GM12878 (cell line): ENCODE data around the gene PRG3. TPM values are rescaled to one million over a fixed set of nuclear protein-coding genes. Genes with fewer than 3 reads are reported as not detected.

Experiments used
- ATAC-seq: fragments of 200-7000 bp; cut with Tn5 transposase; 3 replicates; pipeline ENCODE4 v1.9.1; 2020; ENCODE audit warnings: mild to moderate bottlenecking, moderate library complexity
- BruUV-seq: library from RNA; stranded (reverse); fragments of 400-500 nt; replicated peaks from 2 replicates; lab custom pipeline; 2021; lab: Mats Ljungman, UMichigan
- CTCF ChIA-PET: fragments of 300-600 bp; sonication (Branson Sonifier 250); formaldehyde crosslinking; extraction: SDS; loops from one replicate; lab custom pipeline; 2021; ENCODE audit warnings: inconsistent platforms; lab: Yijun Ruan, JAX
- POLR2A ChIA-PET: fragments of 350-600 bp; formaldehyde crosslinking; extraction: SDS; loops from one replicate; lab custom pipeline; 2021; ENCODE audit warnings: inconsistent platforms; lab: Charles Lee
- RAD21 ChIA-PET: fragments of 300-600 bp; sonication (Branson Sonifier 250); formaldehyde crosslinking; loops from one replicate; lab custom pipeline; 2023; ENCODE audit warnings: antibody characterized with exemption; ENCODE audit not compliant: unreplicated experiment; lab: Charles Lee
- SMC1A ChIA-PET: fragments of 300-600 bp; sonication (Branson Sonifier 250); formaldehyde crosslinking; loops from one replicate; lab custom pipeline; 2023; ENCODE audit not compliant: unreplicated experiment, uncharacterized antibody; lab: Charles Lee
- DNase-seq: peaks from one replicate; pipeline ENCODE4 v3.0.0-alpha.2; 2011; ENCODE audit warnings: low read depth, low spot score
- FAIRE-seq: peaks from 3 replicates; lab custom pipeline; 2011; peaks lifted over from hg19 to GRCh38; lab: Jason Lieb, UNC
- H2AFZ ChIP-seq: 2 replicates; pipeline ENCODE4 v1.6.0; 2011; ENCODE audit warnings: low read depth, low read length, control low read depth; ENCODE audit not compliant: control insufficient read depth
- H3K27ac ChIP-seq: 2 replicates; pipeline ENCODE4 v1.5.1; 2011; ENCODE audit warnings: control low read depth; ENCODE audit not compliant: control insufficient read depth, insufficient read depth
- H3K27me3 ChIP-seq, 2 experiments: replicated peaks in 1 of 2; 2 replicates each; pipeline versions ENCODE4 v1.6.0 to v1.6.1; 2011; ENCODE audit warnings: low read length in 1 of 2; ENCODE audit not compliant: control insufficient read depth in 2 of 2, insufficient read depth in 2 of 2
- H3K36me3 ChIP-seq, 2 experiments: 2 replicates each; pipeline ENCODE4 v1.5.1; 2011; ENCODE audit warnings: low read length in 1 of 2; ENCODE audit not compliant: control insufficient read depth in 2 of 2, insufficient read depth in 2 of 2
- H3K4me1 ChIP-seq: 2 replicates; pipeline ENCODE4 v1.6.1; 2011; ENCODE audit warnings: mild to moderate bottlenecking, low read length, moderate library complexity, mixed read lengths; ENCODE audit not compliant: control insufficient read depth, insufficient read depth
- H3K4me2 ChIP-seq: 2 replicates; pipeline ENCODE4 v1.6.0; 2011; ENCODE audit warnings: control low read depth; ENCODE audit not compliant: control insufficient read depth, insufficient read depth
- H3K4me3 ChIP-seq: fragments of 200-600 bp; sonication (generic); 2 replicates; pipeline ENCODE4 v1.5.1; 2016
- H3K79me2 ChIP-seq: 2 replicates; pipeline ENCODE4 v1.6.0; 2011; ENCODE audit warnings: low read length; ENCODE audit not compliant: control insufficient read depth, insufficient read depth
- H3K9ac ChIP-seq: 2 replicates; pipeline ENCODE4 v1.8.0; 2011; ENCODE audit warnings: low read length, control low read depth, mixed read lengths; ENCODE audit not compliant: control insufficient read depth, insufficient read depth
- H3K9me3 ChIP-seq: replicated peaks from 3 replicates; pipeline ENCODE4 v1.5.1; 2011; ENCODE audit warnings: mild to moderate bottlenecking, low read length; ENCODE audit not compliant: control insufficient read depth, insufficient read depth
- H4K20me1 ChIP-seq: 2 replicates; pipeline ENCODE4 v1.6.0; 2011; ENCODE audit not compliant: control insufficient read depth, insufficient read depth
- CBX3 ChIP-seq: fragments of 200-600 bp; sonication (generic); IDR thresholded peaks from 2 replicates; pipeline ENCODE4 v1.6.1; 2016; ENCODE audit warnings: low read depth, borderline replicate concordance
- EED ChIP-seq: sonication (generic); IDR thresholded peaks from 2 replicates; pipeline ENCODE4 v1.6.1; 2016; ENCODE audit warnings: antibody characterized with exemption, low read depth
- GATAD2B ChIP-seq: fragments of 450-650 bp; conservative IDR thresholded peaks from 2 replicates; pipeline ENCODE4 v1.6.1; 2017; ENCODE audit warnings: low read depth, mild to moderate bottlenecking, moderate library complexity
- NFYB ChIP-seq: IDR thresholded peaks from 2 replicates; pipeline ENCODE4 v1.6.1; 2011; ENCODE audit warnings: low read depth, mild to moderate bottlenecking, low read length, improper control_type of control experiment, moderate library complexity; ENCODE audit not compliant: insufficient read depth
- RBBP5 ChIP-seq: fragments of 200-600 bp; sonication (generic); conservative IDR thresholded peaks from 2 replicates; pipeline ENCODE4 v1.6.1; 2016
- SMAD1 ChIP-seq: fragments of 450-650 bp; IDR thresholded peaks from 2 replicates; pipeline ENCODE4 v1.6.1; 2018; ENCODE audit warnings: mild to moderate bottlenecking, low read depth; ENCODE audit not compliant: partially characterized antibody
- WGBS: methylation state at CpG from one replicate; pipeline ENCODE4 v1.1.6; 2016; ENCODE audit warnings: low lambda C conversion rate; ENCODE audit not compliant: insufficient replicate concordance, insufficient coverage; ENCODE audit errors: missing lambda C conversion rate; 5-methylcytosine and 5-hydroxymethylcytosine counted together
- in situ Hi-C: fragments of 300-500 bp; cut with MboI; formaldehyde crosslinking; loops from 9 replicates; pipeline ENCODE4 v1.14.3; 2018; ENCODE audit warnings: mixed read lengths
- intact Hi-C: fragments of 100-400 bp; cut with micrococcal nuclease; formaldehyde crosslinking; loops from one replicate; pipeline ENCODE4 v1.14.2; 2022; ENCODE audit not compliant: unreplicated experiment
- polyA plus RNA-seq, 11 experiments: library from polyadenylated mRNA; depleted of rRNA in 4 of 11; unstranded in 6 of 11; stranded (reverse) in 5 of 11; fragments of >200 nt; fragmentation: Nextera tagmentation in 4 of 11; fragmentation: Illumina TruSeq in 1 of 11; extraction: Ambion mirVana in 4 of 11; extraction: Trizol in 1 of 11; gene quantifications; 1 replicate in 1 of 11; 2 replicates in 10 of 11; pipeline versions ENCODE4 v1.2.1 to v1.2.3, GENCODE V29; 2011 to 2016; ENCODE audit warnings: inconsistent platforms in 2 of 11, missing spikeins in 2 of 11, low read depth in 1 of 11
- total RNA-seq, 4 experiments: library from RNA; depleted of rRNA in 3 of 4; stranded (reverse); fragments of >200 nt in 3 of 4; fragmentation: Illumina TruSeq in 1 of 4; extraction: Trizol in 1 of 4; gene quantifications; 2 replicates each; pipeline versions ENCODE4 v1.2.1 to v1.2.3, GENCODE V29; 2013 to 2021
- TF ChIP-seq, protein P1 (sequence below): fragments of 450-650 bp; formaldehyde crosslinking; IDR thresholded peaks from 2 replicates; pipeline ENCODE4 v1.4.0; 2020; ENCODE audit warnings: mild to moderate bottlenecking, moderate library complexity

The PRG3 gene
- total and polyA plus RNA-seq, 10 of the 15 experiments (the other 5 are each of a cell fraction or from before 2014, with no cell fraction given): not detected

DNA sequence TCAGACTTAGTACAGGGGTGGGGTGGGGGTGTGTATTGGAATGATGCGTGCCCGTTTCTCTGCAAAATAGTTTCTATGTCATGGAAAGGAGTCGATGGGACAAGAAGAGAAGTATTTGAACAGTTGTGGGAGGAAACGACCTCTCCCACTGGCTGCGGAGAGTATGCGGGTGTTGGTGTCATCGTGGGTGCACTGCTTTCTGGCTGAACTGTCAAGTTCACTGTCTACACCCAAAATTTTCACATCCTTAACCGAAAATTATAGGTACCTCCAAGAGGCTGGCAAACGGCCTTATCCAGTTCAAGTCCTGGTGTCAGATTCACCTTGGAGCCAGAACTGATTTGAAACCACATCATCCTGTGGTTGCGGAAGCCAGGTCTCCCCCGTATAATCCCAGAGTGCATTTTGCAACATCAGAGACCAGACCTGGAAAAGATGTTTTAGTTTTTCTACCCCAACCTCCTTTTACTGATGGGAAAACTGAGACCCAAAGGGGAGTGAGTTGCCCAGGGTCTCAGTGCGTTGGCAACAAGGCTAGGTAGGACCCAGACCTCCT is 44.8 kb downstream of the PRG3 start:
- Histone ChIP-seq H4K20me1 (no peaks in the 10 kb centered on the region), H3K9me3 (no peaks in the 10 kb centered on the region), H3K27ac (peak overlapping the region; percentile 81), H3K4me2 (peak overlapping the region; percentile 90), H3K4me1 (peaks cover 10% of the 10 kb centered on the region), H3K36me3 (peaks cover 12 to 18% of the 10 kb centered on the region in 2 experiments), H3K4me3 (peak overlapping the region; percentile 55), H2AFZ (peak overlapping the region; percentile 97), H3K79me2 (peaks cover 29% of the 10 kb centered on the region), H3K9ac (peak overlapping the region; percentile 90), H3K27me3 (no peaks in the 10 kb centered on the region; a peak in 1 of 4 replicates)
- in situ Hi-C loops: loop anchor here (25.0 kb wide), 2 partner anchors 1176 to 1251 kb away; partner anchors contain the start of genes LPXN, OR5B21 and ZFP91
- SMC1A ChIA-PET: interaction anchor here (1.0 to 4.2 kb wide), 2 partner anchors 10 kb away, joined by 3 to 20 read pairs; partner anchors contain the start of gene TNKS1BP1
- TF ChIP-seq SMAD1 (peak; percentile 51), GATAD2B (no peak)
- CTCF ChIA-PET: interaction anchor here (1.0 to 3.2 kb wide), 4 partner anchors 11 to 122 kb away, joined by 3 to 15 read pairs (median 9); partner anchors contain the start of gene TNKS1BP1
- TSS peak; percentile 96 for BruUV-seq
- DNase-seq: no peak
- FAIRE-seq: peak; percentile 52
- intact Hi-C loops: no loop called here
- RAD21 ChIA-PET: interaction anchor here (2.9 kb wide), 1 partner anchor 11 kb away, joined by 14 read pairs; the partner anchor contains the start of gene TNKS1BP1
- POLR2A ChIA-PET: interaction anchor here (4.5 kb wide), 1 partner anchor 11 kb away, joined by 35 read pairs; the partner anchor contains the start of gene TNKS1BP1
- peak; percentile 1; the same call in 2 of the 3 replicates for ATAC-seq
- WGBS: 24% methylated on average over 12 of the region's 12 CpGs

DNA sequence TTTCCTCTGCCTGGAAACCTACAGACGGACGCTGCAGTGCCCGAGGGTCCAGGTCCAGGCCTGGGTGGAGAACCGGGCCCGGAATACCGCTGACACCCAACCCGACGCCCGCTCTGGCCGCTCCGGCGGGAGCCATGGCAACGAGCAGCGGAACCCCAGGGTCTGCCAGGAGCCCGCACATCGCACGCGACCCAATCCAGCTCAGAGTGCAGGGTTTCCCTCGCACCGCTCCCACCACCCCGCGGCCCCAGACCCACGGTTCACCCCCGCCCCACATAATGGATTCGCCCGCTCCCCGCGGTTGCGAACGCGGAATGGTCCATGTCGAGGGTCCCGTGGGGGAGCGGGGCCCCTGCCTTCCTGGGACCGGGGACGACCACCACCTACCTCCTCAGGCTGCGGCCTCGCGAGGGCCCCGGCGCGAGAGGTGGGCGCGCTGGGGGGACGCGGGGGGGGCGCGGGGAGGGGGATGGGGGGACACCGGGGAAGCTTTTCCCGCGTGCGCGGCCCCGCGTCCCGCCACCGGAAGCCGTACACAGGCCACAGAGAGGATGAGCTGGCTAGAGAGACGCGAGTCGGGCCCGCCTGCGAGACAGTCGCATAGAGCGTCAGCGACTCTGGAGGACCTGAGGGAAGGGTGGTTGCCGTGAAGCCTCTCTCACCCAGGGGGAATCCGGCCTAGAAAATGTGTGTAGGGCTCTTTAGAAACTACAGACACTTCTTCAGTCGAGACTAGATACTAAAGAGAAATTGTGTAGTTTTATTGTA is 45.4 kb downstream of the PRG3 start, which contains the start of gene SSRP1:
Gene SSRP1 (minus strand): TSS at position 550 of the 768 bp plus-strand sequence. CDS start 771 bp downstream, outside the sequence.
- H3K9me3 ChIP-seq: no peaks in the 10 kb centered on the region
- intact Hi-C loops: no loop called here
- peak within 1 kb of the TSS; percentile 81 for H3K27ac ChIP-seq
- H2AFZ ChIP-seq: peak within 1 kb of the TSS; percentile 97
- H3K79me2 ChIP-seq: peaks cover 29% of the 10 kb centered on the region
- peak within 1 kb of the TSS; percentile 97 for H3K4me2 ChIP-seq
- ChIA-PET SMC1A (interaction anchor here (4.2 kb wide), 1 partner anchor 10 kb away, joined by 20 read pairs; the partner anchor contains the start of gene TNKS1BP1), CTCF (interaction anchor here (0.6 to 3.2 kb wide), 6 partner anchors 10 to 1478 kb away, joined by 3 to 13 read pairs (median 4); partner anchors contain the start of gene TNKS1BP1), RAD21 (interaction anchor here (1.1 to 2.9 kb wide), 4 partner anchors 10 to 15 kb away, joined by 3 to 14 read pairs (median 6); partner anchors contain the start of gene TNKS1BP1), POLR2A (interaction anchor here (1.3 to 4.5 kb wide), 2 partner anchors 10 to 13 kb away, joined by 4 to 35 read pairs; partner anchors contain the start of gene TNKS1BP1)
- peak within 1 kb of the TSS; percentile 87 for H3K4me3 ChIP-seq
- H3K27me3 ChIP-seq: no peaks in the 10 kb centered on the region; a peak in 1 of 4 replicates
- in situ Hi-C loops: loop anchor here (25.0 kb wide), 2 partner anchors 1177 to 1252 kb away; partner anchors contain the start of genes LPXN, OR5B21 and ZFP91
- peak within 1 kb of the TSS; percentile 90 for H3K9ac ChIP-seq
- DNase-seq (peak; percentile 47), FAIRE-seq (peak; percentile 99), ATAC-seq (peak; percentile 98)
- peaks cover 10% of the 10 kb centered on the region for H3K4me1 ChIP-seq
- peaks cover 12 to 18% of the 10 kb centered on the region in 2 experiments for H3K36me3 ChIP-seq
- H4K20me1 ChIP-seq: no peaks in the 10 kb centered on the region
- WGBS: 1% methylated on average over 50 of the region's 69 CpGs
- BruUV-seq: no TSS peak
- TF ChIP-seq, protein P1, sequence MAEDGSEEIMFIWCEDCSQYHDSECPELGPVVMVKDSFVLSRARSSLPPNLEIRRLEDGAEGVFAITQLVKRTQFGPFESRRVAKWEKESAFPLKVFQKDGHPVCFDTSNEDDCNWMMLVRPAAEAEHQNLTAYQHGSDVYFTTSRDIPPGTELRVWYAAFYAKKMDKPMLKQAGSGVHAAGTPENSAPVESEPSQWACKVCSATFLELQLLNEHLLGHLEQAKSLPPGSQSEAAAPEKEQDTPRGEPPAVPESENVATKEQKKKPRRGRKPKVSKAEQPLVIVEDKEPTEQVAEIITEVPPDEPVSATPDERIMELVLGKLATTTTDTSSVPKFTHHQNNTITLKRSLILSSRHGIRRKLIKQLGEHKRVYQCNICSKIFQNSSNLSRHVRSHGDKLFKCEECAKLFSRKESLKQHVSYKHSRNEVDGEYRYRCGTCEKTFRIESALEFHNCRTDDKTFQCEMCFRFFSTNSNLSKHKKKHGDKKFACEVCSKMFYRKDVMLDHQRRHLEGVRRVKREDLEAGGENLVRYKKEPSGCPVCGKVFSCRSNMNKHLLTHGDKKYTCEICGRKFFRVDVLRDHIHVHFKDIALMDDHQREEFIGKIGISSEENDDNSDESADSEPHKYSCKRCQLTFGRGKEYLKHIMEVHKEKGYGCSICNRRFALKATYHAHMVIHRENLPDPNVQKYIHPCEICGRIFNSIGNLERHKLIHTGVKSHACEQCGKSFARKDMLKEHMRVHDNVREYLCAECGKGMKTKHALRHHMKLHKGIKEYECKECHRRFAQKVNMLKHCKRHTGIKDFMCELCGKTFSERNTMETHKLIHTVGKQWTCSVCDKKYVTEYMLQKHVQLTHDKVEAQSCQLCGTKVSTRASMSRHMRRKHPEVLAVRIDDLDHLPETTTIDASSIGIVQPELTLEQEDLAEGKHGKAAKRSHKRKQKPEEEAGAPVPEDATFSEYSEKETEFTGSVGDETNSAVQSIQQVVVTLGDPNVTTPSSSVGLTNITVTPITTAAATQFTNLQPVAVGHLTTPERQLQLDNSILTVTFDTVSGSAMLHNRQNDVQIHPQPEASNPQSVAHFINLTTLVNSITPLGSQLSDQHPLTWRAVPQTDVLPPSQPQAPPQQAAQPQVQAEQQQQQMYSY: no peak
- no peak; the same call in 1 of the 2 replicates for TF ChIP-seq EED
- TF ChIP-seq NFYB: no peak
- no peak for TF ChIP-seq RBBP5
- no peak for TF ChIP-seq CBX3
